Osteoblast (primary cell): ENCODE data around the gene SLC17A4. TPM values are rescaled to one million over a fixed set of nuclear protein-coding genes. Genes with fewer than 3 reads are reported as not detected.

Experiments
- DNase-seq: peaks from one replicate; pipeline ENCODE4 v3.0.0; 2011; ENCODE audit warnings: low spot score, mixed read lengths; ENCODE audit not compliant: insufficient read length; ENCODE audit errors: missing footprints
- H2AFZ ChIP-seq: 2 replicates; pipeline ENCODE4 v1.6.0; 2011; ENCODE audit warnings: mild to moderate bottlenecking, low read length
- H3K27ac ChIP-seq: 2 replicates; pipeline ENCODE4 v1.5.1; 2011; ENCODE audit warnings: mild to moderate bottlenecking, low read depth, low read length, moderate library complexity
- H3K27me3 ChIP-seq: 2 replicates; pipeline ENCODE4 v1.6.0; 2012; ENCODE audit warnings: mild to moderate bottlenecking, control low read depth, inconsistent platforms, low read length, moderate library complexity; ENCODE audit not compliant: insufficient read depth
- H3K36me3 ChIP-seq: 2 replicates; pipeline ENCODE4 v1.5.1; 2011; ENCODE audit warnings: mild to moderate bottlenecking, low read length, control low read depth, moderate library complexity; ENCODE audit not compliant: insufficient read depth
- H3K4me1 ChIP-seq: 2 replicates; pipeline ENCODE4 v1.5.1; 2011; ENCODE audit warnings: mild to moderate bottlenecking, low read length, control low read depth, moderate library complexity; ENCODE audit not compliant: insufficient read depth
- H3K4me2 ChIP-seq: 2 replicates; pipeline ENCODE4 v1.6.0; 2011; ENCODE audit warnings: mild to moderate bottlenecking, low read length; ENCODE audit not compliant: insufficient read depth
- H3K4me3 ChIP-seq: fragments of 200-600 bp; sonication (generic); 3 replicates; pipeline ENCODE4 v1.5.1; 2012; ENCODE audit warnings: mild to moderate bottlenecking, low read length, inconsistent platforms; ENCODE audit not compliant: insufficient read depth
- H3K79me2 ChIP-seq: 2 replicates; pipeline ENCODE4 v1.6.0; 2012; ENCODE audit warnings: mild to moderate bottlenecking, low read length, control low read depth, inconsistent platforms; ENCODE audit not compliant: insufficient read depth
- H3K9me3 ChIP-seq: 2 replicates; pipeline ENCODE4 v1.5.1; 2011; ENCODE audit warnings: low read depth, low read length, control low read depth
- H4K20me1 ChIP-seq: 2 replicates; pipeline ENCODE4 v1.6.0; 2012; ENCODE audit warnings: mild to moderate bottlenecking, low read length, control low read depth; ENCODE audit not compliant: insufficient read depth
- total RNA-seq: library from RNA; depleted of rRNA; stranded (reverse); fragments of >200 nt; gene quantifications from 2 replicates; pipeline ENCODE4 v1.2.3, GENCODE V29; 2012
- TF ChIP-seq, protein P1 (sequence below): IDR thresholded peaks from 2 replicates; pipeline ENCODE4 v1.5.1; 2011; ENCODE audit warnings: mild to moderate bottlenecking, low read depth, low read length, moderate library complexity; ENCODE audit errors: extremely low read depth

The SLC17A4 gene
- total RNA-seq, 1 donor = not detected

DNA sequence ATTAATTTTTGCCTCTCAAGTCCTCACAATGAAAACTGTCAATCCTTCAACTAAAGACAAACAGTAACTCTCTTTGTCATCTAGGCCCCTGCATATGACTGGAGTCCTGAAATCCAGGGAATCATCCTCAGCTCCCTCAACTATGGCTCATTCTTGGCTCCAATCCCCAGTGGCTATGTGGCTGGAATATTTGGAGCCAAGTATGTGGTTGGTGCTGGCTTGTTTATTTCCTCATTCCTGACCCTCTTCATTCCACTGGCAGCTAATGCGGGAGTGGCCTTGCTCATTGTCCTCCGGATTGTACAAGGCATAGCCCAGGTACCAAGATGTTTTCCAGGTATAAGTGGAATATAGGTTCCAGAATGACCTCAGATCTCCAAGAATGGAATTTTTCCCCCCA, 15.4 kb downstream of the SLC17A4 start:
- Histone ChIP-seq H3K4me1 (no peaks in the 10 kb centered on the region), H3K9me3 (no peaks in the 10 kb centered on the region), H3K79me2 (no peaks in the 10 kb centered on the region), H3K4me3 (no peak overlapping the region), H2AFZ (no peak overlapping the region), H4K20me1 (no peaks in the 10 kb centered on the region), H3K4me2 (no peak overlapping the region), H3K36me3 (no peaks in the 10 kb centered on the region), H3K27me3 (no peaks in the 10 kb centered on the region), H3K27ac (no peak overlapping the region)
- DNase-seq = peak; percentile 29
- TF ChIP-seq, protein P1, sequence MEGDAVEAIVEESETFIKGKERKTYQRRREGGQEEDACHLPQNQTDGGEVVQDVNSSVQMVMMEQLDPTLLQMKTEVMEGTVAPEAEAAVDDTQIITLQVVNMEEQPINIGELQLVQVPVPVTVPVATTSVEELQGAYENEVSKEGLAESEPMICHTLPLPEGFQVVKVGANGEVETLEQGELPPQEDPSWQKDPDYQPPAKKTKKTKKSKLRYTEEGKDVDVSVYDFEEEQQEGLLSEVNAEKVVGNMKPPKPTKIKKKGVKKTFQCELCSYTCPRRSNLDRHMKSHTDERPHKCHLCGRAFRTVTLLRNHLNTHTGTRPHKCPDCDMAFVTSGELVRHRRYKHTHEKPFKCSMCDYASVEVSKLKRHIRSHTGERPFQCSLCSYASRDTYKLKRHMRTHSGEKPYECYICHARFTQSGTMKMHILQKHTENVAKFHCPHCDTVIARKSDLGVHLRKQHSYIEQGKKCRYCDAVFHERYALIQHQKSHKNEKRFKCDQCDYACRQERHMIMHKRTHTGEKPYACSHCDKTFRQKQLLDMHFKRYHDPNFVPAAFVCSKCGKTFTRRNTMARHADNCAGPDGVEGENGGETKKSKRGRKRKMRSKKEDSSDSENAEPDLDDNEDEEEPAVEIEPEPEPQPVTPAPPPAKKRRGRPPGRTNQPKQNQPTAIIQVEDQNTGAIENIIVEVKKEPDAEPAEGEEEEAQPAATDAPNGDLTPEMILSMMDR = no peak

DNA sequence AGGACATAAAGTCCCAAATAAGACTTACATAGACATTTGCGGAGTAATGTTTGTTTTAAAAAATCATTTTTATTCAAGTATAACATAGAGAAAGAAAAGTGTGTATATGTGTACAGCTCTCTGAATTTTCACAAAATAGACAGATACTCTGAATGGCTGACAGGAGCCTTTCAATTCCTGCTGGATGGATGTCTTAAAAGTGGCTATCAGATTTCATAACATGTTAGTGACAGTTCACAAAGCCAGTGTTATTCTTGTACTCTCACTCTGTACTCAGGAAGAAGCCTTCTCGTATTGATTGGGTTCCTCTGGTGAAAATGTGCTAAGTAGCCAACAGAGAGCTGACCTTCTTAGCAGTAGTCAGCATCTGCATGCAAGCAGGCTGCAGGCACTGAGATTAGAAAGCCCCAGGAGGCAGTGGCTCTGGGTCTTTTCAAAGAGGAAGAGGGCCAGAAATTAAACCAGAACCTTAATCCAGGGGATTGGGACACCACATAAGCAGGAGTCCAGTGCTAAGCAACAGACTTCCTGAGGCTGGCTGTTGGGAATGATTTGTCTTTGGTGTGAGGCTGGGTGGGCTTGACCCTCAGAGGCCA, 19.7 kb downstream of the SLC17A4 start:
- no peak for DNase-seq

DNA sequence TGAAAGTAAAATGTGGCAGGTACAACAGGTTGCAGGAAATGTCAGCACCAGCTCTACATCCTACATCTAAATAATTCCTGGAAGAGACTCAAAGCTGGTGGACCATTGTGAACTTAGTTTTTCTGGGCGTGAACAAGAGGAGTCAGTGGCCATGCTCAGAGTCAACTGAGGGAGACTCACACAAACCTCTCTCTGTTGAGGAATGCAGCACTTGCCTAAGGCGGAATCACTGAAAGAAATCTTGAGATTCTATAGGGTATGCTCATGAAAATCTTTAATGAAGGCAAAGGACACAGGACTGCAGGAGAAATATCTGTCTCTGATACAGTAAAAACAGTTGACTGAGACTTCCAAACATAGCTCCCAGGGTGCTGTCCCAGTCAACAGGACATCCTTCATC, 22.5 kb downstream of the SLC17A4 start:
- no peaks in the 10 kb centered on the region for H3K9me3 ChIP-seq
- H3K79me2 ChIP-seq = no peaks in the 10 kb centered on the region
- no peaks in the 10 kb centered on the region for H3K4me1 ChIP-seq
- no peak overlapping the region for H3K4me3 ChIP-seq
- no peak for DNase-seq
- H4K20me1 ChIP-seq = no peaks in the 10 kb centered on the region
- no peak overlapping the region for H3K27ac ChIP-seq
- peaks cover 2% of the 10 kb centered on the region for H3K27me3 ChIP-seq
- TF ChIP-seq, protein P1 = no peak
- H3K4me2 ChIP-seq = no peak overlapping the region
- H2AFZ ChIP-seq = no peak overlapping the region
- no peaks in the 10 kb centered on the region for H3K36me3 ChIP-seq

More for the DNA sequence above, 19.7 kb downstream of the SLC17A4 start:
- no peak overlapping the region for H3K4me2 ChIP-seq
- H3K27ac ChIP-seq = no peak overlapping the region
- H3K4me3 ChIP-seq = no peak overlapping the region
- peaks cover 2% of the 10 kb centered on the region for H3K27me3 ChIP-seq
- H2AFZ ChIP-seq = no peak overlapping the region
- H3K4me1 ChIP-seq = no peaks in the 10 kb centered on the region
- H3K36me3 ChIP-seq = no peaks in the 10 kb centered on the region
- H3K79me2 ChIP-seq = no peaks in the 10 kb centered on the region
- H4K20me1 ChIP-seq = no peaks in the 10 kb centered on the region
- TF ChIP-seq, protein P1 = no peak
- no peaks in the 10 kb centered on the region for H3K9me3 ChIP-seq

DNA sequence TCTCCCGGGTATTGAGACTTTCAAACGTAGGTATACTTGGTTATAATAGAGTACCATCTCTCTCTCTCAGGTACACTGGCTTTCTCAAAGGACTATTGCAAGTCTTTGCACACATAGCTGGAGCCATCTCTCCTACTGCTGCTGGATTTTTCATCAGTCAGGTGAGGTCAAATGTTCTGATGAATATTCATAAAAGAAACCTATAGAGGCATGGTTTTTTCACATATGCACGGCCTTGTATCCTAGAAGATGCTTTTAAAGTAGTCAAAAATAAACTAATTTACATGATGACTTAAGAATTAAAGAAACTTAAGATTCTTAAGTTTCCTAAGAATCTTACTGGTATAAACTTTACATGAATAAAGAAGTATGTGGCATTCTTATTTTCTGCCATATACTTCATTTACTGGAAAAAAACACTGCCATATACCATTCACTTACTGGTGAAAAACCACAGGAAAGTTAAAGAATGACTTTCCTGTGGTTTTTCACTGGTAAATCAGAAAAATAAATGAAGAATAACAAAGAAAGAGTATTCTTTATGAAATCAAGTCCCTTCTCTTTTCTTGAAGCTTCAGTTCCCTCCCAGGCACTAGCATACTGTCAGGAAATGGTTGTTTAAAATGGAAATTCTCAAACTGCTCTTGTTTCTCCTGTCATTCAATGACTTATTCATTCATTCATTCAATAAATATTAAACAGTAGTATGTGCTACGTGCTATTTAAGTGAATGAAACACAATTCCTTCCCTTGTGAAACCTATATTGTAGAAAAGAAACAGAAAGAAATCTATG, 23.5 kb downstream of the SLC17A4 start:
- no peaks in the 10 kb centered on the region for H3K36me3 ChIP-seq
- H4K20me1 ChIP-seq = no peaks in the 10 kb centered on the region
- H3K27me3 ChIP-seq = peaks cover 2% of the 10 kb centered on the region
- no peaks in the 10 kb centered on the region for H3K9me3 ChIP-seq
- no peak overlapping the region for H2AFZ ChIP-seq
- TF ChIP-seq, protein P1 = no peak
- H3K27ac ChIP-seq = no peak overlapping the region
- H3K79me2 ChIP-seq = no peaks in the 10 kb centered on the region
- no peak for DNase-seq
- H3K4me1 ChIP-seq = no peaks in the 10 kb centered on the region
- H3K4me3 ChIP-seq = no peak overlapping the region
- no peak overlapping the region for H3K4me2 ChIP-seq
